ENCODE results near the gene CCR7.
"Not testable (repeated sequence)": the region's sequence is repeated elsewhere in the genome, so short reads cannot be mapped to it uniquely, and the experiment has no call there.

The CCR7 gene

DNA sequence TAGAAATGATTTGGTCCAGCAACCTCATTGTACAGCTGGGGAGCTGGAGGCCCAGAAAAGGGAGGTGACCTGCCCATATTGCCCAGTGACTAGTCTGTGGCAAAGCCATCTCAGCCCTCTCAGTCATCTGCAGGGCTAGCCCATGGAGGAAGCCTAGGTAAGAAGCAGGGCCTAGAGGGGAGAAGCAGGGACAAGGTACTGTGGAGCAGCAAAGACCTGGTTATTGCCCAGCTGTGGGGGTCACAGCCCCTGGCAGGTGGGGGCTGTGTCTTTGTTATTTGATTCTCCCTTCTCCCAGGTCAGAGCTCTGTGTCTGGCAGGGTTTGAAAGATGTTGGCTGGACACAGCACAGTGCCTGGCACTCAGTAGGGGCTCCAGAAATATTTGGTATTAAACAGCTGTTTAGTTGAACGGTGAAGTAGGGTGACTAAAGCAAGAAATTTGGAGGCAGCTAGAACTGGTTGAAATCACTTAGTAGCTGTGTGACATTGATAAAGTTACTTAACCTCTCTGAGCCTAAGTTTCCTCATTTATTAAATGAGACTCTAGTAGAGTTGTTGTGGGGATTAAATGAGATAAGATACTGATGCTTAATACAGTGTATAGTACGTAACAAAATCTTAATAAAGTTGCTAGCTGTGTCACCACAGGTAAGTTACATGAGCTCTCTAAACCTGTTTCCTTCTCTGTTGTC, 17.3 kb downstream of the CCR7 start:
- DNase-seq (ENCODE audit: low read depth): no peak
- TF ChIP-seq, protein P1, sequence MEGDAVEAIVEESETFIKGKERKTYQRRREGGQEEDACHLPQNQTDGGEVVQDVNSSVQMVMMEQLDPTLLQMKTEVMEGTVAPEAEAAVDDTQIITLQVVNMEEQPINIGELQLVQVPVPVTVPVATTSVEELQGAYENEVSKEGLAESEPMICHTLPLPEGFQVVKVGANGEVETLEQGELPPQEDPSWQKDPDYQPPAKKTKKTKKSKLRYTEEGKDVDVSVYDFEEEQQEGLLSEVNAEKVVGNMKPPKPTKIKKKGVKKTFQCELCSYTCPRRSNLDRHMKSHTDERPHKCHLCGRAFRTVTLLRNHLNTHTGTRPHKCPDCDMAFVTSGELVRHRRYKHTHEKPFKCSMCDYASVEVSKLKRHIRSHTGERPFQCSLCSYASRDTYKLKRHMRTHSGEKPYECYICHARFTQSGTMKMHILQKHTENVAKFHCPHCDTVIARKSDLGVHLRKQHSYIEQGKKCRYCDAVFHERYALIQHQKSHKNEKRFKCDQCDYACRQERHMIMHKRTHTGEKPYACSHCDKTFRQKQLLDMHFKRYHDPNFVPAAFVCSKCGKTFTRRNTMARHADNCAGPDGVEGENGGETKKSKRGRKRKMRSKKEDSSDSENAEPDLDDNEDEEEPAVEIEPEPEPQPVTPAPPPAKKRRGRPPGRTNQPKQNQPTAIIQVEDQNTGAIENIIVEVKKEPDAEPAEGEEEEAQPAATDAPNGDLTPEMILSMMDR (IDR thresholded peaks at IDR 0.05; ENCODE audit: control insufficient read depth, extremely low read depth, insufficient read depth): no peak
- no peak overlapping the region for H3K4me3 ChIP-seq (ENCODE audit: low read depth, low read length)

DNA sequence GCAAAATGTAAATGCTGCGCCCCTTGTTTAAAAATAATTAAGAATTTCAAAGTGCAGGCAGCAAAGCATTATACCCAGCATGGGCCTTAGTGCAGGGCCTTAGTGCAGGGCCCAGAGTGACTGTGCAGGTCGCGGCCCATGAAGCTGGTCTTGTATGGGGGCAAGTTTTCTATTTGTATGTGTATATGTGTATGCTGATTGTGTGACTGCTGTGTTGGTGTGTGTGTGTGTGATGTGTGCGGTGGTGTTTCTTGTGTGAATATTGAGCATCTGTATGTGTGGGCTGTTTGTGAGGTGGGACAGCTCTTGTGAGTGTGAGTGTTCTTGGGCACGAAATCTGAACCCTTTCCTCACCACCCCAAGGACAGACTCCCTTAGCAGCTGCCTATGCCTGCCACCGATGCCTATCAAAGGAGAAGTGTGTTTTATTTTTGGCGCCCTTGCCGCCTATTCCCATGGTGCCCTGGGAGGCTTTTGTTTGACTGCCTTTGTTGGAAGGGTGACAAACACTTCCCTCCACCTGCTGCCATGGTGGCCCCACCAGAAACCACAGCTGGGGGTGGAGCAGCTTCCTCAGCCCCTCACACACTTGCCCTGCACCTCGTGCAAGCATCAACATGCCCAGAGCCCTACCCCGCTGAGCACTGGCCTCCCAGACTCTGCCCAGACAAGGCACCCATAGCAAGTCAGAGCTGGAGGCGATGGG, 18.0 kb downstream of the CCR7 start:
- H3K4me3 ChIP-seq (ENCODE audit: low read depth, low read length): no peak overlapping the region
- DNase-seq (ENCODE audit: low read depth): no peak
- TF ChIP-seq, protein P1 (IDR thresholded peaks at IDR 0.05; ENCODE audit: control insufficient read depth, extremely low read depth, insufficient read depth): no peak

DNA sequence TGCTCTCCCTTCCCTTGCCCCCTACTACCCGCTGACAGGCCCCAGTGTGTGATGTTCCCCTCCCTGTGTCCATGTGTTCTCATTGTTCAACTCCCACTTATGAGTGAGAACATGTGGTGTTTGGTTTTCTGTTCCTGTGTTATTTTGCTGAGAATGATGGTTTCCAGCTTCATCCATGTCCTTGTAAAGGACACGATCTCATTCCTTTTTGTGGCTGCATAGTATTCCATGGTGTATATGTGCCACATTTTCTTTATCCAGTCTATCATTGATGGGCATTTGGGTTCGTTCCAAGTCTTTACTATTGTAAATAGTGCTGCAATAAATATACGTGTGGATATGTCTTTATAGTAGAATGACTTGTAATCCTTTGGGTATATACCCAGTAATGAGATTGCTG, 18.8 kb downstream of the CCR7 start:
- DNase-seq (ENCODE audit: low read depth); H3K4me3 ChIP-seq (ENCODE audit: low read depth, low read length): not testable (repeated sequence)

DNA sequence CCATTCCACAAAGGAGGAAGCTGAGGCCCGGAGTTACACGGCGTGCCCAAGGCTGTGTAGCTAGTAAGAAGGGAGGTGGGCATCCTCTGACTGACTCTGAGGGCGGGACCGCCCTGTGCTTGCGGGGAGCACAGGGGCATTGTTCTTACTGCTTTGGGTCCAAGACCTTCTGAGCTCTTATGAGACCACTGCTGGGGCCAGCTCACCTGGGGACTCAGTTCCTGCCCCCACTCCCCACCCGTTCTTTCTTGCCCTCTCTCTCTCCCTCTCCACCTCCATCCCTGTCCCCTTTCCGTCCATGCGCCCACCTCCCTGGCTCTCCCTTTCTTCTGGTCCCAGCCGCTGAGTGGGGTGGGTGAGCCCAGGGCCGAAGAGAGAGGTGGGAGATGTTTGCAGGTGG, 19.6 kb downstream of the CCR7 start:
- TF ChIP-seq, protein P1 (IDR thresholded peaks at IDR 0.05; ENCODE audit: control insufficient read depth, extremely low read depth, insufficient read depth): no peak
- DNase-seq (ENCODE audit: low read depth): no peak
- no peak overlapping the region for H3K4me3 ChIP-seq (ENCODE audit: low read depth, low read length)

DNA sequence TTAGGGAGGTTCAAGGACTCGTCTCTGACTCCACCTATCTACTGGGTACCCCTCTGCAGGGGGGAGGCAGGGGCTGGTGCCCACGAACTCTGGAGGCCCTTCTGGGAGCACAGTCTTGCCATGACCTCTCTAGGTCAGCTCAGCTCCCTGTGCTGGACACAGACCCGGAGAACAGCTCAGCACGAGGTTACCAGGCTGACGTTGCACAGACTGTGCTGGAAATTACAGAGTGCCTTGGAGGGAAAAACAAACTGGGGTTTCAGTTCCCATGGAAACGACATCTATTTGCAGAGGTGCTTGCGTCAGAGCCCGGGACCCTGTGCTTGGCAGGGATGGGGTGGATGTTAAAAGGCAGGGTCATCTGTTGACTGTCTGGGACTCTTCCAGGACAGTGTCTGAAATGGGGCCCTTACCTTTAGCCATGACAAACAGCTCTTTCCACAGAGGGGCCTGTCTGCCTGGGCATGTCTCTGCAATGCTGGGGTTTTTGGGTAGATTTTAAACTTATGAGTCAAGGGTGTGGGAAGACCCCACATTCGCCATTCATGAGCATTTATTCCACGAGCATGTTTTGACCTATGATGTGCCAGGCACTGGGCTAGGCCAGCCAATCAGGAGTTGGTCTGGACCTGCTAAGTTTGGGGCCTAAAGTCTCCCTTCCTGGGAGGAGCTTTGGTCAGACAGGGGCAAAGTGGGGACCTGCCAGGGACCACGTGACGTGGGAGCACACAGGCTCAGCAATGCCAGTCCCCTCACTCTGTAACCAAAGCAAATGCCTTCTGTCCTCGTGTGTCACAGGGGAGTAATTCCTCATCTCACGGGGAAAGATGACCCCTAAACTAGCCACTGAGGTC, 22.5 kb downstream of the CCR7 start:
- TF ChIP-seq, protein P1 (IDR thresholded peaks at IDR 0.05; ENCODE audit: control insufficient read depth, extremely low read depth, insufficient read depth): no peak
- DNase-seq (ENCODE audit: low read depth): no peak

DNA sequence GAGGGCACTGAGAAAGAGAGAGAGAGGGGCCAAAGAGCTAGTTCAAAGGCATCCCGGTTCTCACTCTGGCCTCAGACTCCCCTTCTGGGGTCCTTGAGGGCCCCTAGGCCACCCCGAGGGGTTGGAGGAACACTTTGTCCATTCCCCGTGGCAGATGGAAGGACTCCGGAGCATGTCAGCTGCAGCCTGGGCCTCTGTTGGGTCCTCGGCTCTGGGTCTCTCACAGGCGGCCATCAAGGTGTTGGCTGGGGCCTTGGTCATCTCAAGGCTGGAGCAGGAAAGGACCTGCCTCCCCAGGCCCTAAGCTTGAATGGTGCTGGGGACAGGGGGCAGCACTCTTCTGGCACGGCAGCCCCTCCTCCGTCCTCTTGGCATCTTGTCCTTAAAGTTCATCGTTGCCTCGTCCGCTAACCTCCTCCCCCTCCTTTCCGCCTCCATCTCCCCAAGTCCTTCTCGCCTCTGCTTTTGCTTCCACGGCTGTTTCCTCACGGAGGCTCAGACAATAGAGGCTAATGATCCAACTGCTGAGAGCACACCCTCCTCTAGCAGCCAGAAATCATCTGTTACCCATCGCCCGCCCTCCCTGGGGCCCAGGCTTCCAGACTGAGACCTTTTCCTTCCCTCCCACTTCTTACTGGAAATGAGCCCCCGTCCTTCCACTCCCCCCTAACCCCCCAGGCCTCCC, 23.3 kb downstream of the CCR7 start:
- TF ChIP-seq, protein P1 (IDR thresholded peaks at IDR 0.05; ENCODE audit: control insufficient read depth, extremely low read depth, insufficient read depth): no peak
- H3K4me3 ChIP-seq (ENCODE audit: low read depth, low read length): no peak overlapping the region
- DNase-seq (ENCODE audit: low read depth): no peak

More for the DNA sequence above, 22.5 kb downstream of the CCR7 start:
- H3K4me3 ChIP-seq (ENCODE audit: low read depth, low read length): no peak overlapping the region

Measured in LNCaP clone FGC (cell line).